ENCODE measurements around the gene ATP10A.
"Not testable (repeated sequence)": the region's sequence is repeated elsewhere in the genome, so short reads cannot be mapped to it uniquely, and the experiment has no call there.

Gene ATP10A

GRCh38 chr15:25770618-25771337 lies 92.3 kb downstream of the ATP10A start:
- DNase-seq: no peak

- DNase-seq: no peak
Observed at GRCh38 chr15:25770031-25770430, 93.1 kb downstream of the ATP10A start.

GRCh38 chr15:25768271-25768670 lies 94.9 kb downstream of the ATP10A start:
- no peak for DNase-seq

GRCh38 chr15:25767356-25768151 lies 95.6 kb downstream of the ATP10A start:
- no peak for DNase-seq

GRCh38 chr15:25766417-25766816 lies 96.7 kb downstream of the ATP10A start:
- DNase-seq: no peak

- no peak for DNase-seq
Observed at GRCh38 chr15:25764980-25765735, 98.0 kb downstream of the ATP10A start.

- DNase-seq: no peak
Observed at GRCh38 chr15:25763954-25764353, 99.2 kb downstream of the ATP10A start.

- peak in 2 of 3 donors; percentile 20 to 27 for DNase-seq
Observed at GRCh38 chr15:25763331-25763751, 99.8 kb downstream of the ATP10A start.

GRCh38 chr15:25761971-25762662 lies 101.0 kb downstream of the ATP10A start:
- peak; percentile 80 to 91 (median 87) for DNase-seq

GRCh38 chr15:25759421-25759820 lies 103.7 kb downstream of the ATP10A start:
- no peak for DNase-seq

- not testable (repeated sequence) for DNase-seq
Observed at GRCh38 chr15:25758612-25759011, 104.5 kb downstream of the ATP10A start.

- DNase-seq: no peak
Observed at GRCh38 chr15:25743548-25744275, 119.4 kb downstream of the ATP10A start.

GRCh38 chr15:25742776-25743547 lies 120.2 kb downstream of the ATP10A start:
- DNase-seq: no peak

- DNase-seq: no peak
Observed at GRCh38 chr15:25742041-25742730, 120.9 kb downstream of the ATP10A start.

- DNase-seq: peak; percentile 56 to 68 (median 62)
Observed at GRCh38 chr15:25741256-25741580, 121.9 kb downstream of the ATP10A start.

GRCh38 chr15:25740383-25741255 lies 122.5 kb downstream of the ATP10A start:
- DNase-seq: no peak

- DNase-seq: peak; percentile 44 to 55 (median 49)
Observed at GRCh38 chr15:25739687-25740121, 123.4 kb downstream of the ATP10A start.

GRCh38 chr15:25738171-25738965 lies 124.8 kb downstream of the ATP10A start:
- DNase-seq: peak; percentile 56 to 75 (median 60)

GRCh38 chr15:25737218-25737643 lies 125.9 kb downstream of the ATP10A start:
- DNase-seq: no peak

Data from suppressor macrophage treated with lipopolysaccharide for 1 hour (primary cell).